Thoracic aorta (tissue), 2 donors: ENCODE measurements around the gene TOM1. TPM values are rescaled to one million over a fixed set of nuclear protein-coding genes. Genes with fewer than 3 reads are reported as not detected.

Source experiments
- ATAC-seq: fragments of 150-250 bp; one replicate; pipeline ENCODE4 v1.8.0; 2017; ENCODE audit warnings: low read depth; ENCODE audit not compliant: insufficient number of reproducible peaks, low FRiP score
- DNase-seq: peaks from one replicate; pipeline ENCODE4 v3.0.0-alpha.2; 2020; ENCODE audit warnings: low spot score
- H3K27ac ChIP-seq, 2 donors: fragments of 200-600 bp; sonication (generic); 1 replicate in 1 of 2; 2 replicates in 1 of 2; pipeline ENCODE4 v1.5.1; 2016; ENCODE audit warnings: mild to moderate bottlenecking in 2 of 2, moderate library complexity in 2 of 2
- H3K27me3 ChIP-seq: fragments of 200-600 bp; sonication (generic); replicated peaks from 2 replicates; pipeline ENCODE4 v1.6.0; 2016; ENCODE audit warnings: mild to moderate bottlenecking; ENCODE audit not compliant: insufficient read depth
- H3K36me3 ChIP-seq: fragments of 200-600 bp; sonication (generic); one replicate; pipeline ENCODE4 v1.5.1; 2016
- H3K4me1 ChIP-seq, 2 donors: fragments of 200-600 bp; sonication (generic); 1 replicate in 1 of 2; 2 replicates in 1 of 2; pipeline versions ENCODE4 v1.5.1 to v1.6.0; 2016; ENCODE audit warnings: low read depth in 2 of 2, mild to moderate bottlenecking in 1 of 2; ENCODE audit not compliant: control insufficient read depth in 1 of 2
- H3K4me3 ChIP-seq: fragments of 200-600 bp; sonication (generic); 2 replicates; pipeline ENCODE4 v1.5.1; 2016; ENCODE audit warnings: mild to moderate bottlenecking
- H3K9me3 ChIP-seq: fragments of 200-600 bp; sonication (generic); 2 replicates; pipeline ENCODE4 v1.5.1; 2016
- total RNA-seq, 2 donors: library from RNA; depleted of rRNA; stranded (reverse); fragments of >200 nt; gene quantifications; one replicate each; pipeline versions ENCODE4 v1.1.0 to v1.2.3, GENCODE V29; 2016
- TF ChIP-seq, protein P1 (sequence below): fragments of 200-600 bp; sonication (generic); IDR thresholded peaks from one replicate; pipeline ENCODE4 v1.5.1; 2019; ENCODE audit warnings: antibody characterized with exemption

TOM1 gene
- total RNA-seq, 2 donors from 2014 or later, result 64.7 to 78.4 TPM

DNA sequence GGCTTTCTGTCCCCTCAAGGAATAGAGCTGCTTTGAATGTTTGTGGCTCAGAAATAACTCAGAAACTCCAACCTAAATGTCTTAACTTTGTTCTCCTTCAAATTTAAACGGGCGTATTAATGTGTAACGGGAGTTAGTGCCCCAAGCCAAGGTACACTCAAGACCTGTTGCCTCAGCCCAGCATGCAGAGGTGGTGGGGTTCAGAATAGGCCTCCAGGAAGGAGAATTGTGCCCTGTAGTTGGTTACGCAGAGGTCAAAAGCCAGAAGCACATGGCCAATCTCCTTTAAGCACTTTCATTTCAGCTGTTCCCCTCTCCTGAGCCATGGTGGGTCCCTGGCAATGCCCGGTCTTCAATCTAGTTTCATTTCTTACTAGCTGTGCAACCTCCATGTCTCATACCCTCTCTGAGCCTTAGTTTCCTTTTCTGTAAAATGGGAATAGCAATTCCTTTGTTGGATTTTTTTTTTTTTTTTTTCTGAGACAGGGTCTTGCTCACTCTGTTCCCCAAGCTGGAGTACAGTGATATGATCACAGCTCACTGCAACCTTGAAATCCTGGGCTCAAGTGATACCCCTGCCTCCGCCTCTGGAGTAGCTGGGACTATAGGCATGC, 85.4 kb downstream of the TOM1 start:
- TF ChIP-seq, protein P1, sequence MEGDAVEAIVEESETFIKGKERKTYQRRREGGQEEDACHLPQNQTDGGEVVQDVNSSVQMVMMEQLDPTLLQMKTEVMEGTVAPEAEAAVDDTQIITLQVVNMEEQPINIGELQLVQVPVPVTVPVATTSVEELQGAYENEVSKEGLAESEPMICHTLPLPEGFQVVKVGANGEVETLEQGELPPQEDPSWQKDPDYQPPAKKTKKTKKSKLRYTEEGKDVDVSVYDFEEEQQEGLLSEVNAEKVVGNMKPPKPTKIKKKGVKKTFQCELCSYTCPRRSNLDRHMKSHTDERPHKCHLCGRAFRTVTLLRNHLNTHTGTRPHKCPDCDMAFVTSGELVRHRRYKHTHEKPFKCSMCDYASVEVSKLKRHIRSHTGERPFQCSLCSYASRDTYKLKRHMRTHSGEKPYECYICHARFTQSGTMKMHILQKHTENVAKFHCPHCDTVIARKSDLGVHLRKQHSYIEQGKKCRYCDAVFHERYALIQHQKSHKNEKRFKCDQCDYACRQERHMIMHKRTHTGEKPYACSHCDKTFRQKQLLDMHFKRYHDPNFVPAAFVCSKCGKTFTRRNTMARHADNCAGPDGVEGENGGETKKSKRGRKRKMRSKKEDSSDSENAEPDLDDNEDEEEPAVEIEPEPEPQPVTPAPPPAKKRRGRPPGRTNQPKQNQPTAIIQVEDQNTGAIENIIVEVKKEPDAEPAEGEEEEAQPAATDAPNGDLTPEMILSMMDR, result no peak
- Histone ChIP-seq H3K9me3 (no peaks in the 10 kb centered on the region), H3K4me3 (no peak overlapping the region), H3K4me1 (peaks cover 5 to 14% of the 10 kb centered on the region in 2 donors), H3K27ac (no peak overlapping the region), H3K27me3 (no peaks in the 10 kb centered on the region), H3K36me3 (peaks cover 21% of the 10 kb centered on the region)
- no peak for DNase-seq
- ATAC-seq, result no peak

DNA sequence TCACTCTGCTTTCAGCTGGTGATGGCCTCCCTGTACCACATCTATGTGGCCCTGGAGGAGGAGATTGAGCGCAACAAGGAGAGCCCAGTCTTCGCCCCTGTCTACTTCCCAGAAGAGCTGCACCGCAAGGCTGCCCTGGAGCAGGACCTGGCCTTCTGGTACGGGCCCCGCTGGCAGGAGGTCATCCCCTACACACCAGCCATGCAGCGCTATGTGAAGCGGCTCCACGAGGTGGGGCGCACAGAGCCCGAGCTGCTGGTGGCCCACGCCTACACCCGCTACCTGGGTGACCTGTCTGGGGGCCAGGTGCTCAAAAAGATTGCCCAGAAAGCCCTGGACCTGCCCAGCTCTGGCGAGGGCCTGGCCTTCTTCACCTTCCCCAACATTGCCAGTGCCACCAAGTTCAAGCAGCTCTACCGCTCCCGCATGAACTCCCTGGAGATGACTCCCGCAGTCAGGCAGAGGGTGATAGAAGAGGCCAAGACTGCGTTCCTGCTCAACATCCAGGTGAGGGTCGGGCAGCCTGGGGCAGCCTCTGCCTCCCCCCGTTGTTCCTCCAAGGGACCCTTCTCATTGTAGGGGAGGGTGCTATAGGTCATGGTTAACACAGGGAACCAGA, 87.1 kb downstream of the TOM1 start:
- DNase-seq, result no peak
- TF ChIP-seq, protein P1, result no peak
- Histone ChIP-seq H3K4me1 (peaks cover 0 to 3% of the 10 kb centered on the region in 2 donors), H3K36me3 (peaks cover 21% of the 10 kb centered on the region), H3K27ac (no peak overlapping the region), H3K4me3 (no peak overlapping the region), H3K9me3 (no peaks in the 10 kb centered on the region), H3K27me3 (no peaks in the 10 kb centered on the region)
- no peak for ATAC-seq

DNA sequence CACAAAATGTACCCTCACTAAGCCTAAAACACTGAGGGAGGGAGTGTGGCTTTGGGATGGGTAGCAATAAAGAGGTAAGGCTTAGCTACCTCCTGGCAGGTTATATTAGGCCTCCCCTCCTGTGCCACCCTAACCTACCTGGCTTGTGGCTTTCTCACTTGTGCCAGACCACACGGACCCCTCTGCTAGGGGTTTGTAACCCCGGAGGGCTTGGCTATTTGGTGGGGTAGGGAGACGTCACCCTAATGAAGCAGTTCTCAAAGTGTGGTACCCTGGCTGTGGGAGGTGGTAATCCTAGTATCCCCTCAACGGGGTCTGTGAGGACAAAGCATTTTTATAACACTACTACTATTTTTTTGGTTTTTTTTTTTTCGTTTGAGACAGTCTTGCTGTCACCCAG, 91.2 kb downstream of the TOM1 start:
- DNase-seq, result no peak
- Histone ChIP-seq H3K27me3 (no peaks in the 10 kb centered on the region), H3K4me1 (peaks cover 0 to 15% of the 10 kb centered on the region in 2 donors), H3K27ac (no peak overlapping the region), H3K9me3 (no peaks in the 10 kb centered on the region), H3K36me3 (peaks cover 18% of the 10 kb centered on the region), H3K4me3 (no peak overlapping the region)
- no peak for ATAC-seq
- TF ChIP-seq, protein P1, result no peak

- DNase-seq, result no peak
- Histone ChIP-seq H3K9me3 (no peaks in the 10 kb centered on the region), H3K4me1 (peaks cover 0 to 15% of the 10 kb centered on the region in 2 donors), H3K27me3 (no peaks in the 10 kb centered on the region), H3K36me3 (peaks cover 10% of the 10 kb centered on the region), H3K27ac (no peak overlapping the region), H3K4me3 (no peak overlapping the region)
- no peak for ATAC-seq
- TF ChIP-seq, protein P1, result no peak
Measured at GRCh38 chr22:35392357-35392756, 92.7 kb downstream of the TOM1 start.

DNA sequence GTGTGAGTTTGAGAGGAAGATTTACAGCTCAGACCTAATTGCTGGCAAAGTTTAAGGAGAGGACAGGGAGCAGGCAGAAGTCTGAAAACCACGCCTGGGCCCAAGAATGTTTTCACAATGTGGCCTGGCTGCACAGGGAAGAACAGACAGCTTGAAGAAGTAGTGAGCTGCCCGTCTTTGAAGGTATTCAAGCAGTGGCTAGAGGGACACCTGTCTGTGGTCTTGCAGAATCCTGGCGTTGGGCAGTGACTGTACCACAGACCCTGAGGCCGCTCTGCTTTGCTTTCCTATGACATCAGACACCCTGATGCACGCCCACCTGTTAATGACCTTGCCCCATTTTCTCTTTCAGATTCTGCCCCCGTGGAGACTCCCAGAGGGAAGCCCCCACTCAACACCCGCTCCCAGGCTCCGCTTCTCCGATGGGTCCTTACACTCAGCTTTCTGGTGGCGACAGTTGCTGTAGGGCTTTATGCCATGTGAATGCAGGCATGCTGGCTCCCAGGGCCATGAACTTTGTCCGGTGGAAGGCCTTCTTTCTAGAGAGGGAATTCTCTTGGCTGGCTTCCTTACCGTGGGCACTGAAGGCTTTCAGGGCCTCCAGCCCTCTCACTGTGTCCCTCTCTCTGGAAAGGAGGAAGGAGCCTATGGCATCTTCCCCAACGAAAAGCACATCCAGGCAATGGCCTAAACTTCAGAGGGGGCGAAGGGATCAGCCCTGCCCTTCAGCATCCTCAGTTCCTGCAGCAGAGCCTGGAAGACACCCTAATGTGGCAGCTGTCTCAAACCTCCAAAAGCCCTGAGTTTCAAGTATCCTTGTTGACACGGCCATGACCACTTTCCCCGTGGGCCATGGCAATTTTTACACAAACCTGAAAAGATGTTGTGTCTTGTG, 93.7 kb downstream of the TOM1 start:
- Histone ChIP-seq H3K27ac (peak overlapping the region; percentile 7 to 25), H3K27me3 (no peaks in the 10 kb centered on the region), H3K4me3 (no peak overlapping the region), H3K9me3 (no peaks in the 10 kb centered on the region), H3K36me3 (peaks cover 6% of the 10 kb centered on the region), H3K4me1 (peaks cover 0 to 15% of the 10 kb centered on the region in 2 donors)
- TF ChIP-seq, protein P1, result no peak
- no peak for ATAC-seq
- DNase-seq, result no peak
